ENCODE data around the gene ZBTB7C.

Gene ZBTB7C

DNA sequence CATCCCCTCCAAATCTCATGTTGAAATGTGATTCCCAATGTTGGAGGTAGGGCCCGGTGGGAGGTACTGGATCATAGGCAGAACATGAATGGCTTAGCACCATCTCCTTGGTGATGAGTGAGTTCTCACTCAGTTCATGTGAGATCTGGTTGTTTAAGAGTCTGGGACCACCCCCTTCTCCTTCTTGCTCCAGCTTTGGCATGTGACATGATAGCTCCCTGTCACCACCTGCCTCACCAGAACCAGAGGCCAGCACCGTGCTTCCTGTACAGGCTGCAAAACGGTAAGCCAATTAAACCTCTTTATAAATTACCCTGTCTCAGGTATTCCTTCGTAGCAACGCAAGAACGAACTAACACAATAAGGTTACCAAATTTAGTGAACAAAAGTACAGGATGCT is 95.4 kb downstream of the ZBTB7C start:
- no peak overlapping the region for H3K4me3 ChIP-seq (ENCODE audit: low read depth, low read length)
- DNase-seq (ENCODE audit: low read depth) = no peak
- TF ChIP-seq, protein P1, sequence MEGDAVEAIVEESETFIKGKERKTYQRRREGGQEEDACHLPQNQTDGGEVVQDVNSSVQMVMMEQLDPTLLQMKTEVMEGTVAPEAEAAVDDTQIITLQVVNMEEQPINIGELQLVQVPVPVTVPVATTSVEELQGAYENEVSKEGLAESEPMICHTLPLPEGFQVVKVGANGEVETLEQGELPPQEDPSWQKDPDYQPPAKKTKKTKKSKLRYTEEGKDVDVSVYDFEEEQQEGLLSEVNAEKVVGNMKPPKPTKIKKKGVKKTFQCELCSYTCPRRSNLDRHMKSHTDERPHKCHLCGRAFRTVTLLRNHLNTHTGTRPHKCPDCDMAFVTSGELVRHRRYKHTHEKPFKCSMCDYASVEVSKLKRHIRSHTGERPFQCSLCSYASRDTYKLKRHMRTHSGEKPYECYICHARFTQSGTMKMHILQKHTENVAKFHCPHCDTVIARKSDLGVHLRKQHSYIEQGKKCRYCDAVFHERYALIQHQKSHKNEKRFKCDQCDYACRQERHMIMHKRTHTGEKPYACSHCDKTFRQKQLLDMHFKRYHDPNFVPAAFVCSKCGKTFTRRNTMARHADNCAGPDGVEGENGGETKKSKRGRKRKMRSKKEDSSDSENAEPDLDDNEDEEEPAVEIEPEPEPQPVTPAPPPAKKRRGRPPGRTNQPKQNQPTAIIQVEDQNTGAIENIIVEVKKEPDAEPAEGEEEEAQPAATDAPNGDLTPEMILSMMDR (IDR thresholded peaks at IDR 0.05; ENCODE audit: low read depth, low read length, missing control alignments) = no peak

GRCh38 chr18:48312066-48312465 is 97.1 kb downstream of the ZBTB7C start:
- no peak for DNase-seq (ENCODE audit: low read depth)
- no peak overlapping the region for H3K4me3 ChIP-seq (ENCODE audit: low read depth, low read length)
- TF ChIP-seq, protein P1 (IDR thresholded peaks at IDR 0.05; ENCODE audit: low read depth, low read length, missing control alignments) = no peak

- TF ChIP-seq, protein P1 (IDR thresholded peaks at IDR 0.05; ENCODE audit: low read depth, low read length, missing control alignments) = no peak
- H3K4me3 ChIP-seq (ENCODE audit: low read depth, low read length) = no peak overlapping the region
- DNase-seq (ENCODE audit: low read depth) = no peak
Observed at GRCh38 chr18:48310999-48311398, 98.2 kb downstream of the ZBTB7C start.

DNA sequence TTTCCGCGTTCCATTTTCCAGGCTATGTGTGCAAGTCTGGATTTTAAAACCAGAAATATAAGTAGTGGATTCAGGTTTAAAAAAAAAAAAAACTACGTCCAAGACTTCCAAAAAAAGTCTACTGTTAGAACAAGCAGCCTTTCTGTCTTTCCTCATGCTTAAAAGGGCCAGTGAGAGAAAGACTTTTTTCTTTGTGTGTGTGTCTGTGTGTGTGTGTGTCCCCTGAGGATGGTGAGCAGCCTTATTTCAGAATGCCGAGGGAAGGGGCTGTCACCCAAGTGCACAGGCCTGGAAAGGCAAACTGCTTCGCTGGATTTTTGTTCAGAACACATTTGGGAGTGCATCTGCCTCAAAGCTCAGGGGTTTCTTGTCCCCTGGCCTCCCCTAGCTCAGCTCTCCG is 98.8 kb downstream of the ZBTB7C start:
- TF ChIP-seq, protein P1 (IDR thresholded peaks at IDR 0.05; ENCODE audit: low read depth, low read length, missing control alignments) = no peak
- no peak for DNase-seq (ENCODE audit: low read depth)
- no peak overlapping the region for H3K4me3 ChIP-seq (ENCODE audit: low read depth, low read length)

GRCh38 chr18:48308755-48309575 is 100.2 kb downstream of the ZBTB7C start:
- TF ChIP-seq, protein P1 (IDR thresholded peaks at IDR 0.05; ENCODE audit: low read depth, low read length, missing control alignments) = no peak
- H3K4me3 ChIP-seq (ENCODE audit: low read depth, low read length) = no peak overlapping the region
- no peak for DNase-seq (ENCODE audit: low read depth)

DNA sequence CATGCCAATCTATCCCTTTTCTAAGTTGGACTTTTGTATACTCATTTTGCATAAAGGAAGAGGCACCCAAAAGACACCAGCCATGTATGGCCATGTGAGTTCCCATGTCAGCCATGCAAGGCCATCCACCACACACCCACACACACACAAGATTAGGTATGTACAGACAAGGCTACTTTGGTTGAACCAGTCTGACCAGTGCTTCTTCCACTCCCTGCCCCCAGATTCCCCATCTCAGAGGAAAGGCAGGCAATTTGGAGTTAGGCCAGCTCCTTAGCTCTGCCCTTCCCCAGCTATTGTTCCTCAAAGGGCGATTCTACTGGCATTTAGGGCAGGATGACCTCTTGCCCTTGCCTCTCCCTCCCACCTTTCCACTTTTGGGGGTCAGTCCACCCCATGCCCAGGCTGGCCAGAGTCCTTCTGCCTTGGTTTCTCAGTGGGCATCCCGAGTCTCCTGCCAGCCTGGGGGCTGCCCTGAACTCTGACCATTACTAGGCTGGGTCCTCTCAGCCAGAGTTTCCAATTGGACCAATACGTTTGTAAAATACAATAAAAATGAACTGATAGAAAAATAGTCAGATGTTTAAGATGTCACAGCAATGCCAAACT is 101.1 kb downstream of the ZBTB7C start:
- DNase-seq (ENCODE audit: low read depth) = no peak
- H3K4me3 ChIP-seq (ENCODE audit: low read depth, low read length) = no peak overlapping the region
- TF ChIP-seq, protein P1 (IDR thresholded peaks at IDR 0.05; ENCODE audit: low read depth, low read length, missing control alignments) = no peak
